MCF 10A (cell line): ENCODE results near the gene WDFY4. TPM values are rescaled to one million over a fixed set of nuclear protein-coding genes. Genes with fewer than 3 reads are reported as not detected.

Experiments used
- BruUV-seq: library from RNA; stranded (reverse); fragments of 400-500 nt; replicated peaks from 2 replicates; lab custom pipeline; 2021; lab: Mats Ljungman, UMichigan
- CTCF ChIA-PET: fragments of 300-600 bp; sonication (Branson Sonifier 250); formaldehyde crosslinking; extraction: SDS; loops from one replicate; lab custom pipeline; 2021; ENCODE audit warnings: antibody characterized with exemption, inconsistent platforms; lab: Yijun Ruan, JAX
- POLR2A ChIA-PET: fragments of 300-600, 350-650 bp; sonication (Branson Sonifier 250); formaldehyde crosslinking; extraction: SDS; loops from one replicate; lab custom pipeline; 2020; ENCODE audit warnings: antibody characterized with exemption, inconsistent platforms; lab: Yijun Ruan, JAX
- DNase-seq: peaks from one replicate; pipeline ENCODE4 v3.0.0-alpha.2; 2018; ENCODE audit not compliant: unreplicated experiment
- H3K27ac Mint-ChIP-seq: one replicate; pipeline ENCODE4 v1.8.0; 2022; ENCODE audit warnings: mild to moderate bottlenecking, low read depth, mixed read lengths; ENCODE audit not compliant: unreplicated experiment
- H3K27me3 Mint-ChIP-seq: one replicate; pipeline ENCODE4 v1.8.0; 2022; ENCODE audit warnings: mixed read lengths; ENCODE audit not compliant: insufficient read depth, unreplicated experiment
- H3K36me3 Mint-ChIP-seq: one replicate; pipeline ENCODE4 v1.8.0; 2022; ENCODE audit warnings: mild to moderate bottlenecking, moderate library complexity, mixed read lengths; ENCODE audit not compliant: insufficient read depth, unreplicated experiment
- H3K4me1 Mint-ChIP-seq: one replicate; pipeline ENCODE4 v1.8.0; 2022; ENCODE audit warnings: mixed read lengths; ENCODE audit not compliant: insufficient read depth, unreplicated experiment
- H3K4me3 Mint-ChIP-seq: one replicate; pipeline ENCODE4 v1.8.0; 2022; ENCODE audit warnings: mild to moderate bottlenecking, moderate library complexity, mixed read lengths; ENCODE audit not compliant: unreplicated experiment
- H3K9me3 Mint-ChIP-seq: one replicate; pipeline ENCODE4 v1.8.0; 2022; ENCODE audit warnings: mixed read lengths; ENCODE audit not compliant: unreplicated experiment
- intact Hi-C: fragments of 100-400 bp; cut with micrococcal nuclease; formaldehyde crosslinking; loops from 2 replicates; pipeline ENCODE4 v1.14.1; 2022
- total RNA-seq: library from RNA; stranded (reverse); gene quantifications from 2 replicates; pipeline ENCODE4 v1.2.3, GENCODE V29; 2022
- TF ChIP-seq, protein P1 (sequence below): fragments of 200-600 bp; IDR thresholded peaks from one replicate; pipeline ENCODE4 v1.8.0; 2022; ENCODE audit warnings: antibody characterized with exemption, mild to moderate bottlenecking; ENCODE audit not compliant: unreplicated experiment

The WDFY4 gene
- total RNA-seq, 1 experiment from 2014 or later: not detected

DNA sequence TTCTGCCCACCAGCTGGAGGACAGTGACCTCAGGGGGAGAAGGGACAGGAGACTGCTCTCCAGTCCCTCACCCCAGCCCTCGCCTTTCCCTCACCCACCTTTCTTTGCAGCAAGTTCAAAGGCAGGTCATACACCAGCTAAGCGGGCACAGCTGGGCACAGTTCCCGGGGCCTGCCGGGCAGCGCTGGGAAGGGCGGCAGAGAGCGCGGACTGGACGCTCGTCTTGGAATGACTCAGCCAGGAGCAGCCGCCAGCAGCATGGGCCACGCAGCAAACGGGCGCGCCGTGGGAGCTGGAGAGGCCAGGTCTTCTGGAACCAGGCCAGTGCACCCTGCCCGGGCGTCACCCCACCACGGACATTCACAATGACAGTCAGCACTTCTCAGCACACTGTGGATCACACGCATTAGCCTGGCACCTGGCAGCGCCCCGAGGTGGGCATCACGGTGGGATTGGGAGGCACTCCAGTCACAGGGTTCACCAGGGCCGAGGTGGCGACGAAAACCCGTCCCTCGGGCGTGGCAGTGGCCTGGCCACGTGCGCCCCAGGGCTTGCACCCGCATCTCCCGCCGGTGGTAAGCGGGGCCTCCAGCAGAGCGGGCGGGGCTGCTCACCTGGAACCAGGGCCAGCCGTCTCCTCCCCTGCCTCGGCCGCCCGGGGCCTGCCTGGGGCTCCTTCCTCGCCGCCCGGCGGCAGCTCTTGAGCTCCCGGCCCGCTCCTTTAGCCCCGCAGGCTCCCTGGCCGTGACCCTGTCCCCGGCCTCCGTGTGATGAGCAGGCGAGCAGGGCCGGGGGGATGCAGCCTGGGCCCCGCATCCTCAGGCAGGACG, 29.0 kb upstream of the WDFY4 start:
- CTCF ChIA-PET: interaction anchor here (0.6 to 6.2 kb wide), 98 partner anchors 8 to 884 kb away, joined by 3 to 428 read pairs (median 5); partner anchors contain the start of genes ARHGAP22 and WDFY4
- TF ChIP-seq, protein P1, sequence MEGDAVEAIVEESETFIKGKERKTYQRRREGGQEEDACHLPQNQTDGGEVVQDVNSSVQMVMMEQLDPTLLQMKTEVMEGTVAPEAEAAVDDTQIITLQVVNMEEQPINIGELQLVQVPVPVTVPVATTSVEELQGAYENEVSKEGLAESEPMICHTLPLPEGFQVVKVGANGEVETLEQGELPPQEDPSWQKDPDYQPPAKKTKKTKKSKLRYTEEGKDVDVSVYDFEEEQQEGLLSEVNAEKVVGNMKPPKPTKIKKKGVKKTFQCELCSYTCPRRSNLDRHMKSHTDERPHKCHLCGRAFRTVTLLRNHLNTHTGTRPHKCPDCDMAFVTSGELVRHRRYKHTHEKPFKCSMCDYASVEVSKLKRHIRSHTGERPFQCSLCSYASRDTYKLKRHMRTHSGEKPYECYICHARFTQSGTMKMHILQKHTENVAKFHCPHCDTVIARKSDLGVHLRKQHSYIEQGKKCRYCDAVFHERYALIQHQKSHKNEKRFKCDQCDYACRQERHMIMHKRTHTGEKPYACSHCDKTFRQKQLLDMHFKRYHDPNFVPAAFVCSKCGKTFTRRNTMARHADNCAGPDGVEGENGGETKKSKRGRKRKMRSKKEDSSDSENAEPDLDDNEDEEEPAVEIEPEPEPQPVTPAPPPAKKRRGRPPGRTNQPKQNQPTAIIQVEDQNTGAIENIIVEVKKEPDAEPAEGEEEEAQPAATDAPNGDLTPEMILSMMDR: no peak
- Mint-ChIP-seq H3K9me3 (no peaks in the 10 kb centered on the region), H3K27ac (no peak overlapping the region), H3K4me1 (peaks cover 13% of the 10 kb centered on the region), H3K4me3 (peak overlapping the region; percentile 73), H3K36me3 (peaks cover 6% of the 10 kb centered on the region), H3K27me3 (peaks cover 56% of the 10 kb centered on the region)
- BruUV-seq: no TSS peak
- POLR2A ChIA-PET: interaction anchor here (0.6 to 2.4 kb wide), 17 partner anchors 25 to 883 kb away, joined by 3 to 9 read pairs (median 4); partner anchors contain the start of gene ERCC6
- intact Hi-C loops: loop anchor here (1.0 kb wide), 3 partner anchors 47 to 211 kb away; no protein-coding TSS in a partner anchor
- DNase-seq: peak; percentile 83

DNA sequence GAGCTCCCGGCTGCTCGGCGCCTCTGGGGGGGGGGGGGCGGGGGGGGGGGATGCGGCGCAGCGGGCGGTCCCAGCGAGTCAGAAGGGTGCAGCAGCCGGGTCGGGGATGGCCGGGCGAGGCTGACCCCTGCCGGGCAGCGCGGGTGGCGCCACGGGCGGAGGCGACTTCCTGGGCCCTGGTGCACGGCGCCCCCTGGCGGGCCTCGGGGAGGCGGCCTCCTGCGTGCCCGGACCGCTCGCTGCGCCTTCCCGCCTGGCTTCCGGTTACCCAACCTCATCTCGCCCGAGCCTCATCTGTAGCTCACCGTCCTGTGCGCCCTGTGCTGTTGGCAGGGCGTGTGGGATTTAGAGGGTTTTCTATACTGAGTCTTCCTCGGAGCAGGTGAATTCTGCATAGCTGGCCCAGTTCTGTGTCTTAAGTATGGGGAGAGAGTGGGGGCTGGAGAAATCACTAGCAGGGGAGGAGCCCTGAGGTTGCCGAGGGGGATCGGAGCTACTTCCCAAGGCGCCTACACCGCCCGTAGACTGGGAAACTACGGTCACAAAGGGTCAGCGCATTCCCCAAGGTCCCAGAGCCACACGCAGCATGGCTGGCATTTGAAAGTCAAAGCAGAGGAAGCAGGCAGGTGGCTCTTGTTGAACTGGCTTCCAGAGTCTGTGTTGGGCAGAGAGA, 28.3 kb upstream of the WDFY4 start:
- Mint-ChIP-seq H3K4me3 (peak overlapping the region; percentile 73), H3K4me1 (peaks cover 13% of the 10 kb centered on the region), H3K9me3 (no peaks in the 10 kb centered on the region), H3K27ac (no peak overlapping the region), H3K27me3 (peaks cover 58% of the 10 kb centered on the region), H3K36me3 (peaks cover 6% of the 10 kb centered on the region)
- peak; percentile 88 for DNase-seq
- ChIA-PET POLR2A (interaction anchor here (0.6 to 2.4 kb wide), 16 partner anchors 24 to 923 kb away, joined by 3 to 9 read pairs (median 4); partner anchors contain the start of gene ERCC6), CTCF (interaction anchor here (0.5 to 6.2 kb wide), 138 partner anchors 8 to 1409 kb away, joined by 3 to 428 read pairs (median 4); partner anchors contain the start of genes ARHGAP22 and WDFY4)
- TF ChIP-seq, protein P1: peak; percentile 98
- intact Hi-C loops: loop anchor here (1.0 kb wide), 3 partner anchors 48 to 212 kb away; no protein-coding TSS in a partner anchor
- no TSS peak for BruUV-seq

DNA sequence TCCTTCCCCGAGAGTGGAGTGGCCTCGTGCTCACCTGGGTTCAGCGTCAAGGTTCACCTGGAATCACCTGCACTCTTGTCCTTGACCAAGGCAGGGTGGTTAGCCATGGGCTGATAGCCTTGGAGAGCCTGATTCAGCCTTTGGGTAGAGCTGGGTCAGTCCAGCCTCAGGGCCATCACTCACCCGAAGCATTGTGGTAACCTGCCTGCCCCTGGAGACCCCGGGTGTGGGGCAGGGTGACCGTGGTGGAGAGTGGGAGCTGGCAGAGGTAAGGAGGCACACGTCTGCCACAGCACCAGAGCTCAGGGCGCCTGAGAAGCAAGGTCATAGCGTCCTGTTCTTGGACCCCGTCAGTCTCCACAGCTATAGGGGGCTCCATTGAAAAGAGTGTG, 27.8 kb upstream of the WDFY4 start:
- Mint-ChIP-seq H3K27ac (no peak overlapping the region), H3K9me3 (no peaks in the 10 kb centered on the region), H3K27me3 (peaks cover 58% of the 10 kb centered on the region), H3K4me3 (peak overlapping the region; percentile 73), H3K36me3 (peaks cover 6% of the 10 kb centered on the region), H3K4me1 (peaks cover 13% of the 10 kb centered on the region)
- ChIA-PET CTCF (interaction anchor here (0.5 to 6.2 kb wide), 113 partner anchors 8 to 1410 kb away, joined by 3 to 428 read pairs (median 5); partner anchors contain the start of genes ARHGAP22 and WDFY4), POLR2A (interaction anchor here (0.6 to 2.4 kb wide), 7 partner anchors 24 to 922 kb away, joined by 3 to 7 read pairs (median 4); partner anchors contain the start of gene ERCC6)
- no TSS peak for BruUV-seq
- TF ChIP-seq, protein P1: no peak
- intact Hi-C loops: loop anchor here (1.0 kb wide), 3 partner anchors 49 to 213 kb away; no protein-coding TSS in a partner anchor
- no peak for DNase-seq
